HG03045 (cell line): ENCODE data around the gene QSER1.
"Not testable (repeated sequence)": the region's sequence is repeated elsewhere in the genome, so short reads cannot be mapped to it uniquely, and the experiment has no call there.

Experiments used
- ATAC-seq: cut with Tn5 transposase; IDR thresholded peaks from one replicate; pipeline ENCODE4 v1.9.1; 2021; ENCODE audit warnings: mild to moderate bottlenecking, moderate library complexity; ENCODE audit not compliant: unreplicated experiment

The QSER1 gene

GRCh38 chr11:32892355-32893092, at the start of gene QSER1:
Gene QSER1, plus strand, starts transcription at chr11:32892811. Its CDS starts 315 bp downstream, at chr11:32893126.
- peak; percentile 70 for ATAC-seq

DNA sequence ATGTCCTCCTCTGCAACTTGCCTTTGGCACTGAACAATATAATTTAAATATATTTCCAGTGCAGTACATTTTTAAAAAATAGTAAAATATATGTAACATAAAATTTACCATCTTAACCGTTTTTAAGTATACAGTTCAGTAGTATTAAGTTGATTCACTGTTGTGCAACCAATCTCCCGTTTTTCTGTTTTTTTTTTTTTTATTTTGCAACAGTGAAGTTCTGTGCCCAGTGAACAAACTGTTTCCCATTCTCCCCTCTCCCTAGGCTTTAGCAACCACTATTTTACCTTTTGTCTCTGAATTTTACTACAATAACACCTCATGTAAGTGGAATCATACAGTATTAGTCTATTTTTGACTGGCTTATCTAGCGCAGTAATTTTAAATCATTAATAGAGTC, 49.1 kb upstream of the QSER1 start:
- no peak for ATAC-seq

- no peak for ATAC-seq
Observed at GRCh38 chr11:32847511-32847910, 45.1 kb upstream of the QSER1 start.

DNA sequence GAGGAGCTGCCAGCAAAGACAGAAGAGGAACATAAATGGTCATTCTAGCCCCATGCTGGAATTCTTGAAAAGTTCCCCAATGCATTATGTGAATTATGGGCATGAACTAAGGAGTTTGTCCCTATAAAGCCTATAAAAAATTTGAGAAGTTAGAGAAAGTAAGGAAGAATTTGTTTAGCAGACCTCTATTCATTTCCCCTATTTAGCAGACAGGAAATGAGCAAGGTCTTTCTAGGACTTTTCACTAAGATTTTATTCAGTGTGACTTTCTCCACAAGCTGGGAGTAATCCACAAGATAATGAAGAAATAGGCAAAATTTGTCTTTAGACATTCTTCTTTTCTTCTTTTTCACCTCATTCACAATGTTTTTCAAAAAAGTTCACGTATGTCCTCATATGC, 42.9 kb upstream of the QSER1 start:
- ATAC-seq: no peak

GRCh38 chr11:32851251-32851650, 41.4 kb upstream of the QSER1 start:
- ATAC-seq: no peak

DNA sequence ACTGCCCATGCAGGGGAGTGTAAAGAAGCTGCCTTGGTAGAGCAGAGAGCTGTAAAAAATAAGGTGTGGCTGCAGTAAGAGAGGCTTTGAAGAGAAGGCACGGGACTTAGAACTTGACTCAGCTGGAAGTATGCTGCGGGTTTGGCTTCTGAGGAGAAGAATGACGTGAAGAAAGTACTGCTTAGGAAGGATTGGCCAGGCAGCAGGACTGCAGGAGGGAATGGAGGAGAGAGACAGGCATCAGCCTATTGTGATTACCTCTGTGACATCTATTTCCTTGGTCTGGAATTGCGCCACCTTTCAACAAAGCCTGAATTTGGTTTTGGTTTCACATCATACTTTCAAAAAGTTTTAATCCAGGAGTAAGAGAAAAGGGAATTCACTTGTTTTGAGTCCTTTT, 40.4 kb upstream of the QSER1 start:
- ATAC-seq: no peak

GRCh38 chr11:32855601-32856000, 37.0 kb upstream of the QSER1 start:
- ATAC-seq: no peak

GRCh38 chr11:32858731-32859130, 33.9 kb upstream of the QSER1 start:
- ATAC-seq: no peak

- ATAC-seq: no peak
Observed at GRCh38 chr11:32861850-32862577, 30.6 kb upstream of the QSER1 start.

GRCh38 chr11:32864555-32864954, 28.1 kb upstream of the QSER1 start:
- ATAC-seq: no peak

DNA sequence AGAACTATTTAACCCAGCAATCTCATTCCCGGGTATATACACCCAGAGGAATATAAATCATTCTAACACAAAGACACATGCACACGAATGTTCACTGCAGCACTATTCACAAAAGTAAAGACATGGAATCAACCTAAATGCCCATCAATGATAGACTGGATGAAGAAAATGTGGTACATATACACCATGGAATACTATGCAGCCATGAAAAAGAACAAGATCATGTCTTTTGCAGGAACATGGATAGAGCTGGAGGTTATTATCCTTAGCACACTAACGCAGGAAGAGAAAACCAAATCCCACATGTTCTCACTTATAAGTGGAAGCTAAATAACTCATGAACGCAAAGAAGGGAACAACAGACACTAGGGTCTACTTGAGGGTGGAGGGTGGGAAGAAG, 23.9 kb upstream of the QSER1 start:
- ATAC-seq: not testable (repeated sequence)

GRCh38 chr11:32870676-32871075, 21.9 kb upstream of the QSER1 start:
- no peak for ATAC-seq

- ATAC-seq: no peak
Observed at GRCh38 chr11:32874132-32874531, 18.5 kb upstream of the QSER1 start.

GRCh38 chr11:32881286-32881685, 11.3 kb upstream of the QSER1 start:
- no peak for ATAC-seq

- no peak for ATAC-seq
Observed at GRCh38 chr11:32883421-32883820, 9.2 kb upstream of the QSER1 start.

GRCh38 chr11:32884023-32884422, 8.6 kb upstream of the QSER1 start:
- no peak for ATAC-seq

DNA sequence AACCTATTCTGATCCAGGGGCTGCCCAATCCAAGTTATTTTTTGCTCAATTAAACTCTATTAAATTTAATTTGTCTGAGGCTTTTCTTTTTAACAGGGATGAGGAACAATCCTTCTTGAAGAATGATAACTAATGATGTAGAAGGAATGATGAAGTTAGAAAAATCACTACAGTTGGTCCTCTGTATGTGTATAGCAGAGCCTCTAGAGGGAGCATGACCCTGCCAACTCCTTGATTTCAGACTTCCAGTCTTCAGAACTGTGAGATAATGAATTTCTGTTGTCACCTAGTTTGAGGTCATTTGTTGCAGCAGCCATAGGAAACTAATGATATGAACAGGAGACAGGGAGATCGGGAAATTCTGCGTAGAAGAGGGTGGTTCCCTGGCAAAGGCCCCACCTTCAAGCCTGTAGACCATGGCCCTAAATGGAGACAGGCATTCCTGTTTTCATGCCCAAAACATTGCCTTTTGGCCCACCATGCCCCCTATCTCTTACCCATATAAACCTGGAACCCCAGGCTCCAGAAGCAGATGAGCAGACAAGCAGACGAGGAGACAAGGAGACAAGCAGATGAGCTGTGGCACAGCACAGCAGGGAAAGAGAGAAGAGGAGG, 7.7 kb upstream of the QSER1 start:
- no peak for ATAC-seq

GRCh38 chr11:32885556-32885955, 7.1 kb upstream of the QSER1 start:
- no peak for ATAC-seq

- ATAC-seq: no peak
Observed at GRCh38 chr11:32886180-32886579, 6.4 kb upstream of the QSER1 start.

DNA sequence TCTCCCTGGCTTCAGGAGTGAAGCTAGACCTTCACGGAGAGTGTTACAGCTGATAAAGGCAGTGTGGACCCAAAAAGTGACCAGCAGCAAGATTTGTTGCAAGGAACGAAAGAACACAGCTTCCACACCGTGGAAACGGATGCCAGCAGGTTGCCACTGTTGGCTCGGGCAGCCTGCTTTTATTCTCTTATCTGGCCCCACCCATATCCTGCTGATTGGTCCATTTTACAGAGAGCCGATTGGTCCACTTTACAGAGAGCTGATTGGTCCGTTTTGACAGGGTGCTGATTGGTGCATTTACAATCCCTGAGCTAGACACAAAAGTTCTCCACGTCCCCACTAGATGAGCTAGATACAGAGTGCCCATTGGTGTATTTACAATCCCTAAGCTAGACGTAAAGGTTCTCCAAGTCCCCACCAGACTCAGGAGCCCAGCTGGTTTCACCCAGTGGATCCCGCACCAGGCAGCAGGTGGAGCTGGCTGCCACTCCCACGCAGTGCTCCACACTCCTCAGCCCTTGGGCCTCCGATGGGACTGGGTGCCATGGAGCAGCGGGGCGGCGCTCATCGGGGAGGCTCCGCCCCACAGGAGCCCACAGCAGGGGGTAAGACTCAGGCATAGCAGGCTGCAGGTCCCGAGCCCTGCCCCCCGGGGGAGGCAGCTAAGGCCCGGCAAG, 4.8 kb upstream of the QSER1 start:
- ATAC-seq: not testable (repeated sequence)

DNA sequence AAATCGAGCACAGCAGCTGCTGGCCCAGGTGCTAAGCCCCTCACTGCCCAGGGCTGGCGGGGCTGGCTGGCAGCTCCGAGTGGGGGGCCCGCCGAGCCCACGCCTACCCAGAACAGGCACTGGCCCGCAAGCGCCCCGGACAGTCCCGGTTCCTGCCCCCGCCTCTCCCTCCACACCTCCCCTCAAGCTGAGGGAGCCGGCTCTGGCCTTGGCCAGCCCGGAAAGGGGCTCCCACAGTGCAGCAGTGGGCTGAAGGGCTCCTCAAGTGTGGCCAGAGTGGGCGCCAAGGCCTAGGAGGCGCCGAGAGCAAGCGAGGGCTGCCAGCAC, 4.3 kb upstream of the QSER1 start:
- not testable (repeated sequence) for ATAC-seq

- no peak for ATAC-seq
Observed at GRCh38 chr11:32888805-32889204, 3.8 kb upstream of the QSER1 start.
